Renal cortical epithelial cell (primary cell): ENCODE measurements around the gene PLK3. TPM values are rescaled to one million over a fixed set of nuclear protein-coding genes. Genes with fewer than 3 reads are reported as not detected.
A peak's percentile ranks its signal among the peaks of the same experiment; 100 is the strongest.
"Not testable (repeated sequence)": the region's sequence is repeated elsewhere in the genome, so short reads cannot be mapped to it uniquely, and the experiment has no call there.

Source experiments
- DNase-seq: peaks from one replicate; pipeline ENCODE4 v3.0.0-alpha.2; 2011; ENCODE audit warnings: low read depth
- total RNA-seq: library from RNA; depleted of rRNA; stranded (reverse); fragments of >200 nt; gene quantifications from 2 replicates; pipeline ENCODE4 v1.2.3, GENCODE V29; 2014

The PLK3 gene
- total RNA-seq, 1 donor from 2014 or later = 16.6 TPM

DNA sequence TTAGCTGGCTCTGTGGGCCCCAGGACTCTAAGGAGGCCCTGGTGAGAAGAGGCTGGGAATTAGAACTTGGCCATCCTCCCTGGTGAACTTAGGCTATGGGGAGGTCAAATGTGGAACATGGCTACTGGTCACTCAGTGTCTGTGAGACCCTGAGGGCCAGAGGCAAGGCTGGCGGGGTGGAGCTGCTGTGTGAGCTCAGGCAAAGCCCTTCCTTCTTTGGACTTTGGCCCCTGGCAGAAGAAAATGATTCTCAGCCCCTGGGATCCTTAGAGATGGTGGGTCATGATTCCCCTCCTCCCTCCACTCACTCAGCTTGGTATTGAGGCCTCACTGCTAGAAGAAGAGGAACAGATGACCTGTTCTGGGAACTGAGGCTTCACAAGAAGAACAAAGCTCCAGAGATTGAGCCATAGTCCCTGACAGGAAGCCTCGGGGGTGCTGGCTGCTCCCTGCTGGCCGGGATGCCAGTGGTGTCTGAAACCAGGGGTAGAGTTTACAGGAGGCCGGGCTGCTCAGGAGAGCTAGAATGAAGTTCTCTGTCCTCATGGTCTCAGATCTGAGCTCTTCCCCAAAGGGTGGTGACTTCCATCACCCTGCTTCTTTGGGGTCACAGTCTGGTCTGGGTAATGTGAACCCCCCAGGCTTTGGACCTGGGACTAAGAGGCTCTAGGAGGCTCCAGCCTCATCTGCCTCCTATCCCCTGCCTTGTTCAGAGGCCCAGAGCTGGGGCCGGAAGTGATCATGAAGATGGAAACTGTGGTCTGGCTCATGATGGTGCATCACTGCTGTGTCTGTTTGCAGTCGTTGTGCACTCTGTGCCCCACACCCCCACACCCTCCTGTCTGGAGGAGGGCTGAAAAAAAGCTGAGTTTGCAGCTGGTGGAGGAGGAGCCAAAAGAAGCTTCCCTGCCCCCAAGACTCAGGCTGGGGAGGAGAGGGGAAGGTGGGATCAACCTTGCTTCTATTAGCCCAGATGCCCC, 9.1 kb downstream of the PLK3 start:
- DNase-seq = peak; percentile 74

DNA sequence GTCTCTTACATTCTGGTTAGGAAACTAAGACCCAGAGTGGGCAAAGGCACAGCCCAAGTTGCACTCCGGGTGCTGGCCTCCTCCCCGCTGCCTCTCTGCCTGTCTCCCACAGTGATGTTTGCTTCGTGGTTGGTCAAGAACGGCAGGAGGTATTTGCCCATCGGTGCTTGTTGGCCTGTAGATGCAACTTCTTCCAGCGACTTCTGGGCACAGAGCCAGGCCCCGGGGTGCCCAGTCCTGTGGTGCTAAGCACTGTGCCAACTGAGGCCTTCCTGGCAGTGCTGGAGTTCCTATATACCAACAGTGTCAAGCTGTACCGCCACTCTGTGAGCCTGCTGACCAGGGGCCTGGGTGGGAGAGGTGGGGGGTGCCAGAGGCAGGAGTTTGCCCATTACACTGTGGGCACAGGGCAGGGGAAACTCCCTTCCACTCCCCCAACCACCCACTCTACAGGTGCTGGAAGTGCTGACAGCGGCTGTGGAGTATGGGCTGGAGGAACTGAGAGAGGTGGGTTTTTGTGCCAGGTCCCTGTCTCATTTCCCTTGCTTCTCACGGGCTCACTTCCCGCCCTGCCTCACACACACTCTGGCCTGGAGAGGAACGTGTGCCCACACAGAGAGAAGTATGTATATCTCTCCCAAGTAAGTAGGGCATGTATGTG, 10.1 kb downstream of the PLK3 start:
- peak; percentile 88 for DNase-seq

- not testable (repeated sequence) for DNase-seq
Measured at GRCh38 chr1:44810762-44811105, 10.6 kb downstream of the PLK3 start.

GRCh38 chr1:44811234-44811633, 11.1 kb downstream of the PLK3 start:
- no peak for DNase-seq

DNA sequence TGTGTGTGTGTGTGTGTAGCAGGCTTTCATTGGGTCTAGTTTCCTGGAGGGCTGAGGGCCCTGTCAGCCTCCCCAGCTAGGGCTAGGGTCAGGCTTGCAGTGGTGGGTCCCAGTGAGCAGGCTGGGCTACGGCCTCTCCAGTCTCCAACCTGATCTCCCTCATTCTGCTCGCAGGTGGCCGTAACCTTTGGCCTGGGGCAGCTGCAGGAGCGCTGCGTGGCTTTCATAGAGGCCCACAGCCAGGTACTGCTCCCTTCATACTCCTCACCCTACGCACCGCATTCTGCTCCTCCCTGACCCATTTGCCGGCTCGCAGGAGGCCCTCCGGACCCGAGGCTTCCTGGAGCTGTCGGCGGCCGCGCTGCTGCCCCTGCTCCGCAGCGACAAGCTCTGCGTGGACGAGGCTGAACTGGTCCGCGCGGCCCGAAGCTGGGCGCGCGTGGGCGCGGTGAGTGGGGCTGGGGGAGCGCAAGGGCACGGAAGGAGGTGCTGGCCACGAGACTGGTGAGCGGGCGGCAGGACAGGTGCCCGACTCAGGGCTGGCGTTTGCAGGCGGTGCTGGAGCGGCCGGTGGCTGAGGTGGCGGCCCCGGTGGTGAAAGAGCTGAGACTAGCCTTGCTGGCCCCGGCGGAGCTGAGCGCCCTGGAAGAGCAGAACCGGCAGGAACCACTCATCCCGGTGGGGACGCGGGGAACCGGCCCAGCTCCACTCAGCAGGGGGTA, 12.8 kb downstream of the PLK3 start:
- no peak for DNase-seq

DNA sequence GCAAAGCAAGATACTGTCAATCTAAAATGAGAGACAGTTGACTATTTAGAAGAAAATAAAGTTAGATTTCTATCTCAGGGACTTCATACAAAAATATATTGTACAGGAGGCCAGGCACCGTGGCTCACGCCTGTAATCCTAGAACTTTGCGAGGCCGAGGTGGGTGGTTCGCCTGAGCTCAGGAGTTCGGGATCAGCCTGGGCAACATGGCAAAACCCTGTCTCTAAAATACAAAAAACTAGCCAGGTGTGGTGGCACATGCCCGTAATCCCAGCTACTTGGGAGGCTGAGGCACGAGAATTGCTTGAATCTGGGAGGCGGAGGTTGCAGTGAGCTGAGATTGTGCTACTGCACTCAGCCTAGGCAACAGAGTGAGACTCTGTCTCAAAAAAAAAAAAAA, 15.7 kb downstream of the PLK3 start:
- not testable (repeated sequence) for DNase-seq

DNA sequence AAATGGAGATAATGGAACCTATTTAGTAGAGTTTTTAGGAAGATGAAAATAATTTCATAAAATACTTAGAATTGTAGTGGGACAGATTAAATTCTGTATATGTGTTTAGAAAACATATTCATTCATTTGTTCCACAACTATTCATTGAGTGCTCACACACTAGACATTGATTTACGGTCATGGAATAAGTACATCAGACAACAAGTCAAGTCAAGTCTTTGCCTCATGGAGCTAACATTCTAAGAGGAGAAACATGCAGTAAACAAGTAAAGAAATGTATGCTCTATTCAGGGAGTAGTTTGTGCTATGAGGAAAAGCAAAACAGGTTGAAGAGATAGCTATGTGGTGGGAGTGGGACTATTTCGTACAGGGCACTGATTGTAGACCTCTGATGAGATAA, 17.1 kb downstream of the PLK3 start:
- no peak for DNase-seq

GRCh38 chr1:44817771-44818495, 17.8 kb downstream of the PLK3 start:
- no peak for DNase-seq

- DNase-seq = no peak
Measured at GRCh38 chr1:44819196-44819607, 19.0 kb downstream of the PLK3 start.

- peak; percentile 98 for DNase-seq
Measured at GRCh38 chr1:44819608-44820327, 19.6 kb downstream of the PLK3 start.

GRCh38 chr1:44820328-44821239, 20.4 kb downstream of the PLK3 start:
- DNase-seq = no peak

GRCh38 chr1:44821240-44821715, 21.1 kb downstream of the PLK3 start:
- DNase-seq = no peak

DNA sequence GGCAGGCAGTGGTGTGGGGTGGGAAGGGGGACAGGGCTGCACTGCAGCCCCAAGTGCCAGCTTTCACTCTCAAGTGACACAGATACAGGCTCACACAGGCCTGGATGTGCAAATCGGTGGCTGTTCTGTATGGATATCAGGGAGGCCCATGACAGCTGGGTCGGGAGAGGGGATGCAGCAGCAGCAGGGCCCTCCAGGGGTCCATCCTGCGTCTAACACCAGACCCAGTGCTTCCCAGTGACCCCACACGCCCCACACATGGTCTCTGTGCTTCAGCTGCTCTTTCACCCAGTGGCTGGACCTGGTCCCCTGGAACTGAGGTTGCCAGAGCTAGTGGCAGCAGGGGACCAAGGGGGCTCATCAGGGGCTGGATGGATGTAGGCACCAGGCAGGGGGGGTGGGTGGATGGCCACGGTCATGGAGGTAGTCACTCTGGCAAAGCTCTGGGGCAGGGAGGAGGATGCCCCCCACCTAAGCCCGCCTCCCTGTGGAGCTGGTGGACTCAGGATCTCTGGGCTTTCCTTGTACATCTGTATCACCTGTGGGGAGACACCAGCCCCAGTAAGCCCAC, 22.0 kb downstream of the PLK3 start:
- DNase-seq = no peak

- DNase-seq = no peak
Measured at GRCh38 chr1:44822981-44823451, 22.8 kb downstream of the PLK3 start.

GRCh38 chr1:44824392-44824791, 24.2 kb downstream of the PLK3 start:
- DNase-seq = not testable (repeated sequence)

DNA sequence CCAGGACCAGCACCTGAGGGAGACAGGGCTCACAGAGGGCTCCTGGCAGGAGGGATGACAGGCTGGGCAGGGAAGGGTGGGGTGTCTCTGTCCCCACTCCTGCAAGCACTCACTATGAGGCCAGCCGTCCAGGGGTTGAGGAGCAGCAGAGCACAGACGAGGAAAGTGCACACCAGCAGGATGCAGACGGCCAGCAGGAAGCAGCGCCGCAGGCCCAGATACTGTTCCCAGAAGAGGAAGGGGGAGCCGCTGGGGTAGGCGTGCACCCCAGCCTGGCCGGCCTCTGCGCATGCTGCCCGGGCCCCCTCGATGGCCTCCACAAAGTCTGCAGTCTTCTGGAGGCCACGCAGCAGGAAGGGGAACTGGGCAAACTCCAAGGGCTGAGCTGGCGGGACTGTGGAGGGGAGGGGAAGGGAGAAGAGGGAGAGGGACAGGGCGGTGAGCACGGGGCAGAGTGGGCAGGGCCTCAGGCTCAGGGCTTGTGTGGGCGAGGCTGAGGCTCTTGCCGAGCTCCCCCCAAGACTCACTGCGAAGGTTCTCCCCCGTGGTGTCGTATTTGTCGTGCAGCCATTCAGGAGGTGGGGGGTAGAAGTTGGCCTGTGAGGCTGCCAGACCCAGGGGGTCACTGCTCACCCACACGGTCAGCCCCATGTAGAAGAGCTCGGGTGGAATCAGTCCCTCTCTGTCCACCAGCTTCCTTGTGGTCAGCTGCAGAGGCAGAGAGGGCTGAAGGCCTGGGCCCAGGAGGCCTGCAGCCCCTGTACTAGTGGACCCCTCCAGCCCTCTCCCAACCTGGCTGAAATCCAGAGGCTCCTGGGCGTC, 26.4 kb downstream of the PLK3 start:
- no peak for DNase-seq

DNA sequence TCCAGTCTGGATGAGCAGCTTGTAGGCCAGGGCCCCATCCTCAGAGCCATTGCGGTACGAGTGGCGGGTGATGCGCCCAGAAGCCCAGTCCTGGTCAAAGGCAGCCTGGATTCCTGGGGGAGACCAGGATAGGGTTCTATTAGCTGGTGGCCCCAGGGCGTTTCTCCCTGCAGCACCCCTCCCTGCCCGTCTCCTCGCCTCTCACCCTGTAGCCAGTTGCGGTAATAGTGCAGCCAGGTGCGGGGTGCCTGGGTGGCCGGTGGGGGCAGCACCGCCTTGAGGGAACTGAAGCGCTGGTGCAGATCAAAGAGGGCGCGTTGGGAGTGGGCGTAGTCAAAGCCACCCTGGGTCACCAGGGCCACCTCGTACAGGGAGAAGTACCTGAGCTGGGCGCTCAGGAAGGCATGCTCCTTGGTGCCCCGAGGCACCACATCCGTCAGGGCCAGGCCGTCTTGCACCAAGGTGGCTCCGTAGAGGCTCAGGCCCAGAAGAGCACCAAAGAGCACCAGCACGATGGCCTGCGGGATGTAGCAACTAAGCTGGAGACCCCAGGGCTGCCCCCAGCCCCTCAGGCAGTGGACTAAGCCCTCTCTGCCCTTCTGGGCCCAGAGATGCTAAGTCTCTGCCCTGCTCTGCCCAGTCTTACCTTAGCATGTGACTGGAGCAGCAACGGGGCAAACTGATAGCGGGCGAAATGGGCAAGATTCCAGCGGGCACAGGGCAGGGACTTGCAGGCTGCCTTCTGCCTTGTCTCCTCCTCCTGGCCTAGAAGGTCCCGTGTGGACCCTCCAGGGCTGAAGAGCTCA, 27.2 kb downstream of the PLK3 start:
- no peak for DNase-seq
